Activated CD4-positive, alpha-beta T cell treated with anti-CD3 and anti-CD28 coated beads, Interleukin-2, Interleukin-4, amounts not matched to agents 100 ng/mL and 50 ng/mL, durations not matched to agents 16 hours and 8 hours (primary cell): ENCODE results near the gene RNU6-1.

ENCODE experiments used
- DNase-seq: peaks from one replicate; pipeline ENCODE4 v3.0.0-alpha.2; 2020; ENCODE audit warnings: low spot score

Gene RNU6-1

DNA sequence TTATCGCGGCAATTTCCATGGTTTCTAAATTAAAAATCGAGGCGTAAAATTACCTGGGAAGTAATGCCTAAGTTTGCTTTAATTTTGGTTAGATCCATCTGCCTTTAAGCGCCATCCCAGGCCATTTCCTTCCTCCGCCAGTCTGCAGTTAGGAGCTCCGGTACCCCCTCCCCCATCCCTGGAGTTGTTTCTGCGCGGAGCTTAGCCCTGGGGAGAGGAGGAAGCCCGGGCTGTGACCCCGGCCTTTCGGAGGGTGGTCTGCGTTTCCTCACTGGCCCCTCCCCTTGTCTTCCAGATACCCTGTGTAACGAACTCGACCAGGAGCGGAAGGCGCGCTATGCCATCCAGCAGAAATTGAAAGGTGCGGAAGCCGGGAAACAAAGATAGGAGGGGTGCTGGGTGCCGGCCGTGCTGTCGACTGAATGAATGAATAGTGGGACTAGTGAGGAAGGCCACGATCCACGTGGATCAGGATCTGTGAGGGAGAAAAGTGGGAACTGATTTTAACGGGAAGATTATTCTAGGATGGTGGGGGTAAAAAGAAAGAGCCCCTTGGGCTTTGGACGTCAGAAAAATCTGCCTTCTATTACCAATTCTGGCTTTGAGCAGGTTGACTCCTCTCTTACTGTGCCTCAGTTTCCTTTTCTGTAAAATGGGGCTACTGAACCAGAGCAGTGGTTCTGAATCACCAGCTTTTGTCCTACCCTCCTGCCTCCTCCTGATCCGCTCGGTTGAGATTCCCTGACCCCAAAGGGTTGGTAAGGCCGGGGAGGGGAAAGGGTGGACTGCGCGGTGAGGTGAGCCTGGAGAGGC, 6.7 kb downstream of the RNU6-1 start:
- no peak for DNase-seq

DNA sequence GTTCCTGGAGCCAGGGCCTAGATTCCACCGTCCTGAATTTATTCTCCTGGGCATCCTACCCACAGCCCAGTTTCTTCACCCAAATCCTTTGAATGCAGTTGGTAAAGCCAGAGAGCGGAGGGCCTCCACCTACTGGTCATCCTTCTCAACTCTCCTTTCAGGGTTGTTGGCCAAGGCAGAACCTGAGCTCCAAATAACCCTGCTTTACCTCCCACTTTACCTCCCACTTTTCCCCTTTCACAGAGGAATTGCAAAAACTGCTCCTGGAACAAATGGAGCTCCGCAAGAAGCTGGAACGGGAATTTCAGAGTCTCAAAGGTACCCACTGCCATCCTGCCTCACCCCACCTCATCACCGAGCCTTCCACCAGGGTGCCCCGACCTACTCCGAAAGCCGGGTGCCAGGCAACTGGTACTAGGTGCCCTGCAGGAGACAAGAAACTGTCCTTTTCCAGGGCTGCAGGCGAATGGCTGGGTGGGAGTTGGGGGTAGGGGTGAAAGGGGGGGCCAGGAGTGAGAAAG, 7.8 kb downstream of the RNU6-1 start:
- DNase-seq = no peak

DNA sequence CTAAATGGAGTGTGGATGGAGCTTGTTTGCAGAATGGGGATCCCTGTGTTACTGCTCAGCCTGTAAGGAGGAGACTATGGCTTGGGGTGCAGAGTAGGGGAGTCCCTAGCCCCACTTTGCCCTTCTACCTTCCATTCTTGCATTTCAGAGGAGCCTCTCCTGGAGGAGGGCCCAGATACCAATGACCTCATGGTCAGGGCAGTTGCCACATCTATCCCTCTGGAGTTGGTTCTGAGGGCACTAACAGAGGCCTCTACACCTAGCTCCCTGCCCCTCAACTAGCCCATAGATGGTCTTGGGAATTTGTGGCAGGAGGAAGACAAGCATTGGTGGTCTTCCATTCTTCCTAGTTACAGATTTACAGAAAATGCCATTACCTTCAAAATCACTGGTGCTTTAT, 8.5 kb downstream of the RNU6-1 start:
- no peak for DNase-seq

DNA sequence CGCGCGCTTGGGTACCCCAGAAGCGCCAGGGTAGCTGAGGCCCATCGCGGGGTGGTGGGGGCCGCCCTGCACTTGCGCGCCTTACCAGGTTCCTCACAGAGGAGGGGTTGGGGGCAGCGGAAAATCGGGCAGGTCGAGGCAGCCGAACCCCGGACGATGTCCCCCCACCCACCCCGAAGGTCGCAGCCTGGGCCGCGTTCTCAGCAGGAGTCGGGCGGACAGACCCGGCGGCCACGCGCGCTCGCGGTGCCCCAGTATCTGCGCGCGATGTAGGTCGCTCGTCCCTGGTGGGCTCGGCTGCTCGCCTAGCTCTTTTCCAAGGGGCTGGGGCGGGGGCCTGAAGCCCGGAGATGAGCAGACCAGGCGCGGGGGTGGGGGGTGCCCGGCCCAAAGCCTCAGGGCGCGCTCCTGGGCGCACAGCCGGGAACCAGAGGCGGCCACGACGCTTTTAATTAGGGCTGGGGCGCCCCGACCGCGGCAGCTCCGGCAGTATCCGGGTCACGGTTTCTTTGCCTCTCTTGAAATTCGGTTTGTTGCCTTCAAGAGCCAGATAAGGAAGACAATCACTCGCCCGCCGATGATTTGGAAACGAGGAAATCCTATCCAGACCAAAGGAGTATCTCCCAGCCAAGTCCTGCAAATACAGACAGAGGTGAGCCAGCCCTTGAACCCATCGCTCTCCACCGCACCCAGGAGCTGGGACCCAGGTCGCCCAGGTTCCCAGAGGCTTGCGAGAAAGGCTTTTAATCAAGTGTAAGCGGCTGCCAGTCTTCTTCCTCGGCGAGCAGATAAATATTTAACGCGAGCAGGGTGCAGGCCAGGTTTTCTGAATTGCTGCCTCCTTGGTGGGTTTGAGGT, 10.0 kb downstream of the RNU6-1 start:
- no peak for DNase-seq

DNA sequence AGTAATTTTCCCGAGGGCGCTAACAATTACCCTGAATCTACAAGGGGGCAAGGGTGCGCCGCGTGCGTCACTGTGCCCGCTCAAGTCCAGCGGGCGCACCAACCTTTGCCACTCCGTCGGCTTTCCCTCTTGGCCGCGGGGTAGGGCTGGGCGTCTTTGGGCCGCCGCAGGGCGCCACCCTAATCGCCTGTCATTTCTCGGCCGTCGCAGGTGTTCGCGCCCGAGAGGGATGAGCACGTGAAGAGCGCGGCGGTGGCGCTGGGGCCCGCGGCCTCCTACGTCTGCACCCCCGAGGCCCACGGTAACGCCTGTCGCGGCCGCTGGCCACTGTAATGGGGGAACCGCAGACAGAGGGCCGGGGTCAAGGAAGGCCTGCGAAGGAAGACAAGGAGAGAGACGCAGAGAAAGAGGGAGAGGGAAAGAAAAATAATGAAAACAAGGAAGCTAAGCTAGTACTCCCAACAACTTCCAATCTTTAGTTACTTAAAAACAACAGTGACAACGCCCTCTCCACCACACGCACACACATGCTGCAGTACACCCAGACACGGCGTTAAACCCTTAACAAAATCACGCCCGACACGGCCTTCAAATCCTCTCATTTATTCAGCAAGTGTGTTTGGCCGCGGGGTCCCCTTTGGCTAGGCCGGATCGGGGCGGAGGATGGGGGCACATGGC, 10.7 kb downstream of the RNU6-1 start:
- DNase-seq = no peak

DNA sequence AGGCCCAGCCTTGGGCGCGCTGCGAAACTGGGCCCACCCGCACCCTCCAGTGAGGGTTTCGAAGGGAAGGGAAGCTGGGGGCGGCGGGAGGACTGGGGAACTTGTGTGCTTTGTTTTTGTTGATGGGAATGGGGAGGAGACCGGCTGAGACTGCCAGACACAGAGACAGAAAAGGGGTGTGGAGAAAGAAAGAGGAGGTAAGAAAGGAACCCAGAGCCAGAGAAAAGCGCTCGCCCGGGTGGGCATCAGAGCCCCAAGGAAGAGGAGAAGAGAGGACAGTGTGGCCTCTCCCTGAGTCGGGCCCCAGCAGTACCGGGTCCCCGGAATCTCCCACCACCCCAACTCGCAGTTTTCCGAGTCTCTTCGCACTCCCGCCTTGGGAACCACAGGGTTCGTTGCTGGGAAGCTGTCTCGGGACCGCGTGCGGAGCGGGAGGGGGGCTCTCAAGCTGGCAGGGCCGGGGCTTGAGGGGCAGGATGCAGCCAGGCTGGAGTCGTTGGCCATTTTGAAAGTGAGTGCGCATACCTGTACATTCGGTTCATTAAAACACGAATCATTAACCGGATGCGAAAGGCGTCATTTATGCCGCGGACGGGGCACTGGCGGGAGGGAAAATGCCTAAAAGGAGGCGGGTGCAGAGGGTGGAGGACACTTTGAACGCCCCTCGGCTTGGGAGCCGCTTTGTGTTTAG, 11.4 kb downstream of the RNU6-1 start:
- no peak for DNase-seq

DNA sequence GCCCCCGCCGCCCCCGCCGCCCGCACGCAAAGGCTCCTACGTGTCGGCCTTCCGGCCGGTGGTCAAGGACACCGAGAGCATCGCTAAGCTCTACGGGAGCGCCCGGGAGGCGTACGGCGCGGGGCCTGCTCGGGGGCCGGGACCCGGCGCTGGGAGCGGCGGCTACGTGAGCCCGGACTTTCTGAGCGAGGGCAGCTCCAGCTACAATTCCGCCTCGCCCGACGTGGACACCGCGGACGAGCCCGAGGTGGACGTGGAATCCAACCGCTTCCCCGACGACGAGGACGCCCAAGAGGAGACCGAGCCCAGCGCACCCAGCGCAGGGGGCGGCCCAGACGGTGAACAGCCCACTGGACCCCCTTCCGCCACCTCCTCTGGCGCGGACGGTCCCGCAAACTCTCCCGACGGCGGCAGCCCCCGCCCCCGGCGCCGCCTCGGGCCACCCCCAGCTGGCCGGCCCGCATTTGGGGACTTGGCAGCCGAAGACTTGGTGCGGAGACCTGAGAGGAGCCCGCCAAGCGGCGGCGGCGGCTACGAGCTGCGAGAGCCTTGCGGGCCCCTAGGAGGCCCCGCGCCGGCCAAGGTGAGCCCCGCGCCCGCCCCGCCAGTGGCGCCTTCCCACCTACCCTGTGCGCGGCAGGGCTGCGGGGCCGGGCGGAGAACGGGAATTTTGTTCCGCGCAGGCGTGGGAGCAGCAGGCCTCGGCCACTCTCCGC, 12.1 kb downstream of the RNU6-1 start:
- no peak for DNase-seq

DNA sequence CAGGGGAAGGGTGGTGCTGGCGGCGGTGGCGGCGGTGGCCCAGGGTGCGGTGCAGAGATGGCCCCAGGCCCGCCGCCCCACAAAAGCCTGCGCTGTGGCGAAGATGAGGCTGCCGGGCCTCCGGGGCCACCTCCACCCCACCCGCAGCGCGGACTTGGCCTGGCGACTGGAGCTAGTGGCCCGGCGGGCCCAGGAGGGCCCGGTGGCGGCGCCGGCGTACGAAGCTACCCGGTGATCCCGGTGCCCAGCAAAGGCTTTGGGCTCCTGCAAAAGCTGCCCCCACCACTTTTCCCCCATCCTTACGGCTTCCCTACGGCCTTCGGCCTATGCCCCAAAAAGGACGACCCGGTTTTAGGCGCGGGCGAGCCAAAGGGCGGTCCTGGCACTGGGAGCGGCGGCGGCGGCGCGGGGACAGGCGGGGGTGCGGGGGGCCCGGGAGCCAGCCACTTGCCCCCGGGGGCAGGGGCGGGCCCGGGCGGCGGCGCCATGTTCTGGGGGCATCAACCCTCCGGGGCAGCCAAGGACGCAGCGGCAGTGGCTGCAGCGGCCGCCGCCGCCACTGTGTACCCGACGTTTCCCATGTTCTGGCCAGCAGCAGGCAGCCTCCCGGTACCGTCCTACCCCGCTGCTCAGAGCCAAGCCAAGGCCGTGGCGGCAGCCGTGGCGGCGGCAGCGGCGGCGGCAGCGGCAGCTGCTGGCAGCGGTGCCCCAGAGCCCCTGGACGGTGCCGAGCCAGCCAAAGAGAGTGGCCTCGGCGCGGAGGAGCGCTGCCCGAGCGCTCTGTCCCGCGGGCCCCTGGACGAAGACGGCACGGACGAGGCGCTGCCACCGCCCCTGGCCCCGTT, 12.9 kb downstream of the RNU6-1 start:
- DNase-seq = no peak

DNA sequence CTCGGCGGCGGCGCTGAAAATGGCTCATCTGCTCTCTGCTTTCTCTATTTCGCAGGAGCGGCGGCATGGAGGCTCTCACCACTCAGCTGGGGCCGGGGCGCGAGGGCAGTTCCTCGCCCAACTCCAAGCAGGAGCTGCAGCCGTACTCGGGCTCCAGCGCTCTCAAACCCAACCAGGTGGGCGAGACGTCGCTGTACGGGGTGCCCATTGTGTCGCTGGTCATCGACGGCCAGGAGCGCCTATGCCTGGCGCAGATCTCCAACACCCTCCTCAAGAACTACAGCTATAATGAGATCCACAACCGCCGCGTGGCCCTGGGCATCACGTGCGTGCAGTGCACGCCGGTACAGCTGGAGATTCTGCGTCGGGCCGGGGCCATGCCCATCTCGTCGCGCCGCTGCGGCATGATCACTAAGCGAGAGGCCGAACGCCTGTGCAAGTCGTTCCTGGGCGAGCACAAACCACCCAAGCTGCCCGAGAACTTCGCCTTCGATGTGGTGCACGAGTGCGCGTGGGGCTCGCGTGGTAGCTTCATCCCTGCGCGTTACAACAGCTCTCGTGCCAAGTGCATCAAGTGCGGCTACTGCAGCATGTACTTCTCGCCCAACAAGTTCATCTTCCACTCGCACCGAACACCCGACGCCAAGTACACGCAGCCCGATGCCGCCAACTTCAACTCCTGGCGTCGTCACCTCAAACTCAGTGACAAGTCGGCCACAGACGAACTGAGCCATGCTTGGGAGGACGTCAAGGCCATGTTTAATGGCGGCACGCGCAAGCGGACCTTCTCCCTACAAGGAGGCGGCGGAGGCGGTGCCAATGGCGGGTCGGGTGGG, 13.7 kb downstream of the RNU6-1 start:
- no peak for DNase-seq

DNA sequence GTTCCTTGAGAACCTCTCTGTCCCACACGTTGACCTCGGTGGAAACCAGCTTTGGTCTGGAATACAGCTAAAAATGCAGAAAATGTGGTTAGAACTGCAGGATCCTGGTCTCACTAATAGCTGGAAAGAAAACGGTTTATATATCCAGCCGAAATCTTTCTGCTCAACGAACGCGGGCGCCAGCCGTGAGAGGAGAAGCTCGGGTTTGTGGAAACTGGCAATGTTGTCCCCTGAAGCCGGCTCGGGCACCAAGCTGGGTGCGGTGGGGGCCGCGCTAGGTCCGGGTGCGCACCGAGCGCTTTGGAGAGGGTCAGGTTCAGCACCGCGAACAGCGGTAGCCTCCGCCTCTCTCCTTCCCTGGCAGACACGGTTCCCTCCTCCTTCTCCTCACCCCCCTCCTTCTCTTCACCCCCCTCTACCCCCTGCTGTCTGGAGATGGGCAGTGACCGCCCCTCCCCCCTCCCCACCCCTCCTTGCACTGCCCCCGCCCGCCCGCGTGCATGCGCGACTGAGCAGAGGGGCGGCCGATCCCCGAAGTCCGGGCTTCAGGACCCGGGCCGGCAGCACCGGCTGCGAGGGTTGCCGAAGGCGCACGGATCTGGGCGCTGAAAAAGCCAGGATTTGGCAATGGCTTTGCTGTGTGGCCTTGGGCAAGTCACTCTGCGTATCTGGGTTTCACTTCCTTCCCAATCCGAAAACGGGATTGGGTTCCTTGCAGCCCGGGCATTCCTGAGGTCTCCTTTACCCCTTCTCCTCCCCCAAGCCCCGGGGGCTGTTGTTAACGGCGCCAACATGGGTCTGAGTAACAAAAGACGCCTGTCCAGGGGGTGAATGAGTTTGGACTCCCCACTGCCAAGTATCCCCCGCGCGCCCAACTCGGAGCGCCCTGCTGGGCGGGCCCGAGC, 14.6 kb downstream of the RNU6-1 start, which contains the start of gene SKOR1:
Gene SKOR1, plus strand, starts transcription at position 534 of the 905 bp plus-strand sequence. Its CDS starts 94 bp downstream, at position 628.
- DNase-seq = no peak

DNA sequence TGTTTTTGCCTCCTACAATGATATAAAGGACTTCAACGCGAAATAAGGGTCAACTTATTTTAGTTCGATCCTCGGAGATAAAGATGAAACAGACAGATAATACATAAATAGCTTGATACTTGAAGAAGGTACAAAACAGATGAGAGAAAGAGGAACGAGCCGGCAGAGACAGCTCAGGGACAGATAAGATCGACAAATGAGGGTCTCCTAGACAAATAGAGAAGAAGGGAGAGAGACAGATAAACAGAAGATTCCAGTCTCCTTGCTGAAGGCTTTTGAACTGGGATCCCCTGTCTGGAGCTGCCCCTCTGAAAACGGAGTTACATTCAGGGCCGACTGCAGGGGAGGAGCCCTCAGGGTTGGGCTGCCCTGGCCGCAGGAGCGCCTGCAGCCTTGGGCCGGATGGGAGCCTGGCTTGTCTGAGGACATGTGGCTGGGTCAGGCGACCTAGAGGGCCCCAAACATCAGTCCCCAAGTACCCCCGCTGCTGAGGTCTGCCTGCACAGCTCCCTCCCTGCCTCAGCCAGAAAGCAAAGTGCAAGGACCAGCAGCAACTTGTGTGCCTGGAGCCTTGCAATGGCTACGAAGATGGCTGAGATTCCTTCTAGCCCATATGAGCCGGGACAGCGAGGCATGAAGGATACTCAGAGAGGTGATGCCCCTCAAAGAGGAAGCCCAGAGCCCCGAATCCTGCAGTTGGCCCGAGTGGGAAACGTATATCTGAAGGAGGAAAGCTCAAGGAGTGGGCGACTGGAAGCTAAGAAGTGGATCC, 15.5 kb downstream of the RNU6-1 start:
- no peak for DNase-seq

DNA sequence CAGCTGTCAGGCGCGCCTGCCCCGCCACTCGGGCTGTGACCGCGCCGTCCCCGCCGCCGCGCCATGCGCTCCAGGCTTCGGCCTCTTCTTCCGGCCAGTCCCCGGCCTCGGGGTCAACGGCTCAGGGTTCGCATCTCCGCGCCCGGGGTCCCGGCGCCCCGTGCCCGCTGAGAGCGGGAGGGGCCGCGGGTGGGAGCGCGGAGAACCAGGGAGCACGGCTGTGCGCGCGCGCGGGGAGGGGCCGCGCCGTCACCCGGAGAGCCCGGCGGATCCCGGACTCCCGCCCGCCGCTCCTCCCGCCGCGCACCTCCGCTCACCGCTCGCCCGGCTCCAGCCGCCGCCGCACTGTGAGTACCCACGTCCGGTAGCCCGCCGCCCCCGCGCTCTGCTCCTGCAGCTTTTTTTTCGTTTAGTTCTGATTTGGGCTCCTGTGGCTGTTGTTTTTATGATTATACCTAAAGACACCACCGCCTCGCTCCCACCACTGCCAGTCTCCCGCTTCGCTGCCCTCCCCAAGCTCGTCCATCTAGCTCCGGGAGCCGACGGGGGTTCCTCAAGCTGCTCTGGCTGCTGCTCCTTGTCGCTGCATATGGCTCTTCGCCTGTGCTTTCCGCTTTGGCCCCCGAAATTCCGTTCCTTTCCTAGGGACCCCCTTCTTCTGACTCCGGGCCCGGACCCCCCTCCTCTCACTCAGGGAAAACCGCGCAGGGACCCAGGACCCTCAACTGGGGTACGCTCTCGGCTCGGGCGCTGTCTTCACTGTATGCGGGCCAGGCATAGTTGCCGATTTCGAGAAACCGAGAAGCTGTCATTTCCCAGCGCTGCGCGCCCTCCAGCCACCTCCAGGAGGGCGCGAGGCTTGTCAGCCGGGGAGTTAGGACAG, 16.3 kb downstream of the RNU6-1 start:
- DNase-seq = no peak

DNA sequence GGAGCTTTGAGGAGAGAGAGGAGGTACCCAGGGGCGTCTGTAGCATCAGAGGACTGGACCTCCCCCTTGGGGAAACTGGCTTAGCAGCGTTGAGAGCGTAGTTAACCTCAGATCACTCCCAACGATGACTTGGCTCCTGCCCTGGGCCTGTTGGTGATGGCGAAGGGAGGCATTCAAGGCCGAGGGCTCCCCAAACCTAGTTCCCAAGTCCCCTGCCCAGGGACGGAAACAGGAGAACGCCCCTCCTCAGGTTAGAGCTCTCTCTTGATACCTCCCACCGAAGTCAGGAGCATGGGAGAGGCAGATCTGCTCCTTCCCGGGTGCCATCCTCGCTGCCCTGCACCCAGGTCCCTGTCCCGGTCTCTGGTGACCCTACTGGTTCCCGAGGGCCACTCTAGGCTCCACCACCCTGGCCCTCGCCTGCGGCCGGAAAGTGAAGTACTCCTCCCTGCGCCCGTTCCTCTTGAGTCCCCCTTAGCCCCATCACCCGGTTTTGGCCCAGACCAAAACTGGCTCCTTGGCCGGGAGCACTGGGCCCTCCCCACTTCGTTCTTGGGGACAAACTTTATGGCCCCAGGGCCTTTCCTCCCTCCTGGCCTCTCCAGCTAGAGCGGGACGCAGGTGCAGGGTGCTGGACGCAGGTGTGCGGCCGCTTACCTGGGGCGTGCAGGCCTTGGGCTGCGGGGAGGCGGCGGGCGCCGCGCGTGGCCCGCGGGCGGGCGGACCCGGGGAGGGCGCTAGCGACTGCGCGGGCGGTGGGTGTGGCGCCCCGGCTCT, 17.1 kb downstream of the RNU6-1 start:
- no peak for DNase-seq

DNA sequence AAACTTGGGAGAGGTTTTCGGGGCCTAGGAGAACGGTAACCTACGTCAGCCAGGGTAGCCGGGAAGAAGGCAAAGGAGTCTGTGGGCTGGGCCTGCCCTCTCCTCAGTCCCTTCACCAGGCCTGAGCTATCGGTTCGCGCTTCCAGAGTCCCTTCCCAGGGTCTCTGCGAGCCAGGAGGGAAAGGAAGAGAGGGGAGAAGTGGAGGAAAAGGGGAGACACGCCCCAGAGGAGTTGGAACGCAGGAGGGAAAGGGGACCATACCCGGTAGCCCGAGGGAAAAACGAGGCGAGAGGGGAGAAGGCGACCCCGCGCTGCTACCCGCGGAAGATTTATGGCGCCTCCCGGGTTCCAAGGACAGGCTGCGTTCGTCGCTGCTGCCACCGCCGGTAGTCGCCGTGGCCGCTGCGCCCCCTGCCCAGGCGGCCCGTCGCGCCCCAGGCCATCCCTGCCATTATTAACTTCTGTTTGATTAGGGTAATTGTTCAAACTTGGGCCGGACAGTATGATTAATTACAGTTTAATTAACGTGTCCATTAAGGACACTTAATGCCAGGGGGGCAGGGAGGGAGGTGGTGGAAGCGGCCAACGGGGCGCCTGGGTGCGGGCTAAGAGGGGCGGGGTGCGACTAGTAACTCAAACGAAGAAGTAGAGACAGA, 17.9 kb downstream of the RNU6-1 start:
- DNase-seq = no peak
